HepG2 (cell line): ENCODE measurements around the gene AFDN. TPM values are rescaled to one million over a fixed set of nuclear protein-coding genes. Genes with fewer than 3 reads are reported as not detected.

Experiments
- ARHGAP35 ChIP-seq: sonication (generic); formaldehyde crosslinking; IDR thresholded peaks from 2 replicates; pipeline ENCODE4 v1.9.0; 2022; ENCODE audit warnings: mild to moderate bottlenecking, inconsistent platforms, moderate library complexity, missing genetic modification reagents, borderline replicate concordance
- ARID4A ChIP-seq: sonication (generic); formaldehyde crosslinking; IDR thresholded peaks from 2 replicates; pipeline ENCODE4 v1.5.0; 2020; ENCODE audit warnings: mild to moderate bottlenecking, missing genetic modification reagents, borderline replicate concordance
- CHD4 ChIP-seq: fragments of 200-600 bp; sonication (generic); IDR thresholded peaks from 2 replicates; pipeline ENCODE4 v1.7.0; 2017; ENCODE audit warnings: mild to moderate bottlenecking, low read length, borderline replicate concordance
- CTCF ChIP-seq: sonication (generic); formaldehyde crosslinking; IDR thresholded peaks from 2 replicates; pipeline ENCODE4 v1.5.0; 2020; ENCODE audit warnings: mild to moderate bottlenecking, missing genetic modification reagents, moderate library complexity
- HIVEP1 ChIP-seq: sonication (generic); formaldehyde crosslinking; IDR thresholded peaks from 2 replicates; pipeline ENCODE4 v1.4.0; 2020; ENCODE audit warnings: mild to moderate bottlenecking, missing genetic modification reagents
- IRF9 ChIP-seq: sonication (generic); formaldehyde crosslinking; IDR thresholded peaks from 2 replicates; pipeline ENCODE4 v1.8.0; 2022; ENCODE audit warnings: missing genetic modification reagents, mild to moderate bottlenecking, borderline replicate concordance
- JUNB ChIP-seq: sonication (generic); formaldehyde crosslinking; IDR thresholded peaks from 2 replicates; pipeline ENCODE4 v1.8.0; 2022; ENCODE audit warnings: missing genetic modification reagents, mild to moderate bottlenecking, borderline replicate concordance
- KAT8 ChIP-seq: IDR thresholded peaks from 2 replicates; pipeline ENCODE4 v1.6.1; 2016; ENCODE audit warnings: missing genetic modification reagents, missing compliant biosample characterization
- KDM4B ChIP-seq: sonication (generic); formaldehyde crosslinking; IDR thresholded peaks from 2 replicates; pipeline ENCODE4 v1.4.0; 2020; ENCODE audit warnings: missing genetic modification reagents
- KDM5A ChIP-seq: fragments of 200-600 bp; sonication (generic); IDR thresholded peaks from 2 replicates; pipeline ENCODE4 v1.7.0; 2018; ENCODE audit warnings: antibody characterized with exemption, mild to moderate bottlenecking, low read length, borderline replicate concordance
- KLF12 ChIP-seq: sonication (generic); formaldehyde crosslinking; IDR thresholded peaks from 2 replicates; pipeline ENCODE4 v1.4.0; 2020; ENCODE audit warnings: missing genetic modification reagents, borderline replicate concordance
- LRRFIP1 ChIP-seq: sonication (generic); formaldehyde crosslinking; conservative IDR thresholded peaks from 2 replicates; pipeline ENCODE4 v1.4.0; 2020; ENCODE audit warnings: missing genetic modification reagents
- MAFG ChIP-seq: sonication (generic); formaldehyde crosslinking; IDR thresholded peaks from 2 replicates; pipeline ENCODE4 v1.5.1; 2020; ENCODE audit warnings: mild to moderate bottlenecking, missing genetic modification reagents
- MXD4 ChIP-seq: IDR thresholded peaks from 2 replicates; pipeline ENCODE4 v1.6.1; 2016; ENCODE audit warnings: mild to moderate bottlenecking, missing biosample characterization, missing genetic modification reagents
- NFKB2 ChIP-seq: sonication (generic); formaldehyde crosslinking; IDR thresholded peaks from 2 replicates; pipeline ENCODE4 v1.4.0; 2020; ENCODE audit warnings: missing genetic modification reagents, borderline replicate concordance
- ZNF441 ChIP-seq: sonication (generic); formaldehyde crosslinking; IDR thresholded peaks from 2 replicates; pipeline ENCODE4 v1.7.0; 2021; ENCODE audit warnings: missing genetic modification reagents, borderline replicate concordance
- ZNF660 ChIP-seq: sonication (generic); formaldehyde crosslinking; IDR thresholded peaks from 2 replicates; pipeline ENCODE4 v1.5.1; 2020; ENCODE audit warnings: mild to moderate bottlenecking, low read depth, missing genetic modification reagents, borderline replicate concordance
- ZNF790 ChIP-seq: sonication (generic); formaldehyde crosslinking; IDR thresholded peaks from 2 replicates; pipeline ENCODE4 v1.8.0; 2022; ENCODE audit warnings: missing genetic modification reagents, mild to moderate bottlenecking, borderline replicate concordance
- ZSCAN25 ChIP-seq: sonication (generic); formaldehyde crosslinking; IDR thresholded peaks from 2 replicates; pipeline ENCODE4 v1.8.0; 2022; ENCODE audit warnings: mild to moderate bottlenecking, missing genetic modification reagents
- polyA plus RNA-seq, 8 experiments: library from polyadenylated mRNA; depleted of rRNA in 3 of 8; stranded (reverse) in 7 of 8; unstranded in 1 of 8; fragments of >200 nt; fragmentation: Illumina TruSeq in 4 of 8; extraction: Trizol in 4 of 8; gene quantifications; 2 replicates each; pipeline versions ENCODE4 v1.2.1 to v1.2.3, GENCODE V29; 2011 to 2016; ENCODE audit warnings: low read depth in 4 of 8, missing spikeins in 1 of 8, mixed read lengths in 1 of 8; ENCODE audit not compliant: insufficient read depth in 1 of 8
- total RNA-seq, 5 experiments: library from RNA; depleted of rRNA; stranded (reverse); fragments of >200 nt; fragmentation: Illumina TruSeq; extraction: Trizol; gene quantifications; 2 replicates each; pipeline ENCODE4 v1.2.3, GENCODE V29; 2016; ENCODE audit warnings: low read depth in 1 of 5

Gene AFDN
- total and polyA plus RNA-seq, 2 of the 13 experiments (the other 11 are each of a cell fraction or from before 2014, with no cell fraction given) = 136 to 151 TPM

- TF ChIP-seq CTCF (CRISPR knock-in tag) (peak; percentile 33), KDM5A (peak; percentile 59; the same call in 1 of the 2 replicates), MXD4 (CRISPR knock-in tag) (no peak), HIVEP1 (CRISPR knock-in tag) (no peak), ARID4A (CRISPR knock-in tag) (peak; percentile 68; the same call in 1 of the 2 replicates), NFKB2 (CRISPR knock-in tag) (peak; percentile 77; the same call in 1 of the 2 replicates), ZSCAN25 (no peak), KDM4B (CRISPR knock-in tag) (0 out of 2 replicates have a peak, but pooled peaks have one; percentile 26), ZNF790 (CRISPR knock-in tag) (peak; percentile 65; the same call in 1 of the 2 replicates), KLF12 (CRISPR knock-in tag) (peak; percentile 22; the same call in 1 of the 2 replicates), IRF9 (CRISPR knock-in tag) (no peak), MAFG (CRISPR knock-in tag) (no peak), ZNF441 (CRISPR knock-in tag) (0 out of 2 replicates have a peak, but pooled peaks have one; percentile 43), CHD4 (no peak), JUNB (CRISPR knock-in tag) (no peak), KAT8 (CRISPR knock-in tag) (0 out of 2 replicates have a peak, but pooled peaks have one; percentile 36), ZNF660 (CRISPR knock-in tag) (no peak), LRRFIP1 (no peak), ARHGAP35 (CRISPR knock-in tag) (peak; percentile 70; the same call in 1 of the 2 replicates)
Observed at GRCh38 chr6:167827583-167828324, 1.0 kb downstream of the AFDN start (continued).
